Measurements from ENCODE around the gene GZF1.

GZF1 gene

DNA sequence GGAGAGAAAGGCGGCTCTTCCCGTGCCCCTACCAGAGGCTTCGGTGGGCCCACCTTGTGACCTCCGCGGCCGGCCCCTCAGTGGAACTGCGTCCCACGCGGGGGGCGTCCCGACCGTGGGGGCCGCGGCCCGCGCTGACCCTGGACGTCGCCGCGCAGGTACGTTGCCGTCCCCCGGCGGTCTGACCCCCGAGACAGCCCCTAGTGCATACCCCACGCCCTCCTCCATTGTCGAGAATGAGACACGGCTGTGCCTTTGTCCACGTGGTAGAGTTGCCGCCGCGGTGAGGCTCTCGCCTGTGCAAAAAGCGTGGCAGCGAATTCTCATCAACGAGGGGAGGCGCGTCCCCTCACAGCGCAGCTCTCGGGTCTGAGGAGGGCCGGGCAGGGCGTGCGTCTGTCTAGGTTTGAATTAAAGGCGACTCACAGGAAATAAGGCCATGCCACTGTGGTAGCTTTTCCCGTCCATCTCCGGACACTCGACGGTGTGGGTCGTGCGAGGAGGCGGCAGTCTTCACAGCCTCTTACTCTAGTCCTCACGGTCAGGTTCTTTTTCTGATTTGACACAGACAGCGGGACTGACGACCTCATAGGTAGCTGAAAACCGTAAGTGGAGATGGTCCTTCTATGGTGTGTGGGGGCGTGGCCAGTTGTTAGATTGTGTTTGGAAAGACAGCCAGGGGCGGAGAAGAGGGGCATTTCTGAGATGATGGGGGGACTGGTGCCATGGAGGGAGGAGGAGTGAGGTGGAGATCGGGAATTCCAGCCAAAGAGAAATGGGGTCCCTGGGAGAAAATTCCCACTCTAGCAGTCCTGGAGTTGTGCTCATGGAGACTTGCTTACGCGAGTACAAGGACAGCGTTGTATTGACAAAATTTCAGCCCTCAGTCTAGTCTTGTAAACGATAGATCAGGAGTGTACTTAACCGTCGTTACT is 10.8 kb upstream of the GZF1 start:
- H3K36me3 ChIP-seq (ENCODE audit: control insufficient read depth in 1 of 2, insufficient read depth in 2 of 2, low read depth in 1 of 2, low read length in 2 of 2): peaks cover 17 to 25% of the 10 kb centered on the region in 2 experiments
- peak overlapping the region in 1 of 2 experiments; percentile 65 for H2BK12ac ChIP-seq (ENCODE audit: low read length in 2 of 2)
- H3K4ac ChIP-seq (ENCODE audit: low read depth in 1 of 2, low read length in 2 of 2): peak overlapping the region; percentile 68 to 94
- H2BK15ac ChIP-seq (ENCODE audit: low read depth, poor library complexity, severe bottlenecking): peak overlapping the region; percentile 65
- H2AFZ ChIP-seq (ENCODE audit: low read depth, low read length): peak overlapping the region; percentile 75
- peak overlapping the region; percentile 78 for H3K4me2 ChIP-seq (ENCODE audit: low read length, poor library complexity, severe bottlenecking)
- peak overlapping the region; percentile 62 for H3K27ac ChIP-seq (ENCODE audit: low read length, poor library complexity, severe bottlenecking)
- peak overlapping the region; percentile 97 to 99 for H3K4me3 ChIP-seq (ENCODE audit: insufficient read depth in 1 of 2, low read depth in 1 of 2, low read length in 2 of 2)
- peak overlapping the region; percentile 79 for H4K8ac ChIP-seq (ENCODE audit: low read length)
- peak overlapping the region; percentile 95 for H3K9ac ChIP-seq (ENCODE audit: low read length)
- H3K4me1 ChIP-seq (ENCODE audit: control insufficient read depth, insufficient read depth, low read depth, low read length): peaks cover 6% of the 10 kb centered on the region
- peak overlapping the region; percentile 94 for H4K91ac ChIP-seq (ENCODE audit: low read length)
- peak overlapping the region; percentile 45 for H2BK5ac ChIP-seq (ENCODE audit: low read depth, low read length, poor library complexity, severe bottlenecking)
- H3K23ac ChIP-seq (ENCODE audit: low read length in 2 of 2): peak overlapping the region; percentile 45 to 91
- peak overlapping the region; percentile 82 to 92 for H3K18ac ChIP-seq (ENCODE audit: low read depth in 1 of 2, low read length in 2 of 2)
- H3K27me3 ChIP-seq (ENCODE audit: control insufficient read depth in 1 of 2, insufficient read depth in 1 of 2, low read length in 2 of 2): no peaks in the 10 kb centered on the region
- peak overlapping the region; percentile 45 for H2BK120ac ChIP-seq (ENCODE audit: low read depth, low read length)
- H3K79me1 ChIP-seq (replicated peaks; ENCODE audit: low read length, poor library complexity, severe bottlenecking): peaks cover 16% of the 10 kb centered on the region
- DNase-seq: peak; percentile 79
- H3K9me3 ChIP-seq (ENCODE audit: control insufficient read depth, low read length): no peaks in the 10 kb centered on the region
- peak overlapping the region in 1 of 2 experiments; percentile 99 for H3K14ac ChIP-seq (ENCODE audit: low read length in 2 of 2)
- H2AK5ac ChIP-seq (ENCODE audit: low read length, severe bottlenecking): no peak overlapping the region
- 4% methylated on average over 60 of the region's 64 CpGs for WGBS

DNA sequence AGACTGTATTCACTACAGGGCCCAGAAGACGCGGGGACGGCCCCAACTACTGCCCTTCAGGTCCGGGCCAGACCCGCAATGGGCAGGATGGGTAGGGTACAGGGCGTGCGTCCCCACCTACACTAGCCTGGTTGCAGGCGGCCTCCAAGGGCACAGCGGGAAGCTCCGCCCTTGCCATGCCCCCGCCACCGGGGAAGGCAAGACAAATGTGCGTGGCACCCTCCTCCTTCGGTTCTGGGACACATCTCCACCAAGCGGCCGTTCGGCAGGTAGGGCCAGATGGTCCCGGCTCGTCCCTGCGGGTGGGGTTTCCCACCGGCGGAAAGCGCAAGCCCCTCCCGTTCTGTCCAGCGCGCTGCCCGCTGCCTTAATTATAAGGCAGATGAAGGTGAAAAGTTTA is 5.8 kb upstream of the GZF1 start:
- Histone ChIP-seq H2BK5ac (ENCODE audit: low read depth, low read length, poor library complexity, severe bottlenecking) (no peak overlapping the region), H2AFZ (ENCODE audit: low read depth, low read length) (no peak overlapping the region), H4K91ac (ENCODE audit: low read length) (no peak overlapping the region), H2BK120ac (ENCODE audit: low read depth, low read length) (no peak overlapping the region), H3K4me3 (ENCODE audit: insufficient read depth in 1 of 2, low read depth in 1 of 2, low read length in 2 of 2) (no peak overlapping the region), H3K79me1 (replicated peaks; ENCODE audit: low read length, poor library complexity, severe bottlenecking) (peaks cover 17% of the 10 kb centered on the region), H3K4me2 (ENCODE audit: low read length, poor library complexity, severe bottlenecking) (no peak overlapping the region), H4K8ac (ENCODE audit: low read length) (no peak overlapping the region), H3K23ac (ENCODE audit: low read length in 2 of 2) (peak overlapping the region in 1 of 2 experiments; percentile 79), H3K4me1 (ENCODE audit: control insufficient read depth, insufficient read depth, low read depth, low read length) (peaks cover 6% of the 10 kb centered on the region), H3K36me3 (ENCODE audit: control insufficient read depth in 1 of 2, insufficient read depth in 2 of 2, low read depth in 1 of 2, low read length in 2 of 2) (peaks cover 20 to 26% of the 10 kb centered on the region in 2 experiments), H2BK12ac (ENCODE audit: low read length in 2 of 2) (no peak overlapping the region), H3K4ac (ENCODE audit: low read depth in 1 of 2, low read length in 2 of 2) (no peak overlapping the region), H3K18ac (ENCODE audit: low read depth in 1 of 2, low read length in 2 of 2) (no peak overlapping the region), H2AK5ac (ENCODE audit: low read length, severe bottlenecking) (no peak overlapping the region), H3K9me3 (ENCODE audit: control insufficient read depth, low read length) (no peaks in the 10 kb centered on the region), H3K27me3 (ENCODE audit: control insufficient read depth in 1 of 2, insufficient read depth in 1 of 2, low read length in 2 of 2) (no peaks in the 10 kb centered on the region), H3K9ac (ENCODE audit: low read length) (no peak overlapping the region), H2BK15ac (ENCODE audit: low read depth, poor library complexity, severe bottlenecking) (no peak overlapping the region), H3K27ac (ENCODE audit: low read length, poor library complexity, severe bottlenecking) (no peak overlapping the region), H3K14ac (ENCODE audit: low read length in 2 of 2) (no peak overlapping the region)
- no peak for DNase-seq
- WGBS: 51% methylated on average over 27 of the region's 27 CpGs

DNA sequence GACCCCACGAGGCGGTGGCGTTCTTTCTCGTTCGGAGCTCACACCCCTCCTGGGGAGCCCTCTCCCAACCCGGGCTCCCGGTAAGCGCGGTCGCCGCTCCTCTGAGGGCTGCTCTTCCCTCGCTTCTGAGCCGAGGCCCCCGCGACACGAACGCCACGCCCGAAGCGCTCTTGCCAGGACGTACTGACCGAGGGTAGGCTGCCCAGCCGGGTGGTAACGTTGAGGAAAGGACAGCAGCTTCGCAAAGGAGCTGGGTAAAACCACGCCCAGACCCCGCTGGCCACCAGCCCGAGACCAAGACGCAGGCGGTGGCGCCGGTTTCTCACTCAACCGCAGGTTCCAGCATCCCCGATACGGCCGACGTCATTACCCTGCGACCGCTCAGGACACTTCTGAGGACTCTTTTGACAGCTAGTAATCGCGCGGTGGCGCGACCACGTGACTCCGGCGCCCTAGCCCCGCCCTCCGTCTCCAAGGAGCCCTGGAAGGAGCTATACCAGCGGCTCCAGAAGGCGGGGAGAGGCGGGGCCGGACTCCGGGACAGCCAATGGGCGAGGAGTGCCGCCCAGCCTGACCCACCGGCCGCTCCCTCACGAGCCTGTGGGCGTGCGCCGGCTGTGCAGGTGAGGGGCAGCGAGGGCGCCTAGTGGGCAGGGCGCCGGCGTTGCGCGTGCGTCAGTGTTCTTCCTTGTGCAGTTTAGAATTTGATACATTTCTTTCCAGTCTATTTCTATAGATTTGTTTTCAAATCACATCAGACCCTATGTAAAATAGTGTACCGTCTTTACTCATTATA is 4.0 kb upstream of the GZF1 start:
- H3K36me3 ChIP-seq (ENCODE audit: control insufficient read depth in 1 of 2, insufficient read depth in 2 of 2, low read depth in 1 of 2, low read length in 2 of 2): peaks cover 20 to 26% of the 10 kb centered on the region in 2 experiments

More for the DNA sequence above, 4.0 kb upstream of the GZF1 start:
- Histone ChIP-seq H3K4me2 (ENCODE audit: low read length, poor library complexity, severe bottlenecking) (peak overlapping the region; percentile 96), H4K8ac (ENCODE audit: low read length) (peak overlapping the region; percentile 70), H3K14ac (ENCODE audit: low read length in 2 of 2) (peak overlapping the region in 1 of 2 experiments; percentile 99), H3K79me1 (replicated peaks; ENCODE audit: low read length, poor library complexity, severe bottlenecking) (peaks cover 18% of the 10 kb centered on the region), H2BK5ac (ENCODE audit: low read depth, low read length, poor library complexity, severe bottlenecking) (peak overlapping the region; percentile 61), H2BK15ac (ENCODE audit: low read depth, poor library complexity, severe bottlenecking) (peak overlapping the region; percentile 87), H3K9me3 (ENCODE audit: control insufficient read depth, low read length) (no peaks in the 10 kb centered on the region), H3K27me3 (ENCODE audit: control insufficient read depth in 1 of 2, insufficient read depth in 1 of 2, low read length in 2 of 2) (no peaks in the 10 kb centered on the region), H3K23ac (ENCODE audit: low read length in 2 of 2) (peak overlapping the region in 1 of 2 experiments; percentile 65), H4K91ac (ENCODE audit: low read length) (peak overlapping the region; percentile 64), H2AFZ (ENCODE audit: low read depth, low read length) (peak overlapping the region; percentile 59), H3K18ac (ENCODE audit: low read depth in 1 of 2, low read length in 2 of 2) (peak overlapping the region; percentile 93 to 99), H3K27ac (ENCODE audit: low read length, poor library complexity, severe bottlenecking) (peak overlapping the region; percentile 90), H3K4me3 (ENCODE audit: insufficient read depth in 1 of 2, low read depth in 1 of 2, low read length in 2 of 2) (peak overlapping the region; percentile 78 to 94), H3K4ac (ENCODE audit: low read depth in 1 of 2, low read length in 2 of 2) (peak overlapping the region; percentile 66 to 88), H3K4me1 (ENCODE audit: control insufficient read depth, insufficient read depth, low read depth, low read length) (peaks cover 5% of the 10 kb centered on the region), H2BK120ac (ENCODE audit: low read depth, low read length) (peak overlapping the region; percentile 50), H2BK12ac (ENCODE audit: low read length in 2 of 2) (no peak overlapping the region), H3K9ac (ENCODE audit: low read length) (peak overlapping the region; percentile 98), H2AK5ac (ENCODE audit: low read length, severe bottlenecking) (peak overlapping the region; percentile 62)
- under 1% methylated on average over 66 of the region's 71 CpGs for WGBS
- peak; percentile 100 for DNase-seq

Measured in mesenchymal stem cell (in vitro differentiated cells and primary cell).